ENCODE results near the gene SPNS3.

SPNS3 gene

GRCh38 chr17:4490109-4490591, 56.4 kb downstream of the SPNS3 start:
- no peak for DNase-seq (ENCODE audit: low read depth)

DNA sequence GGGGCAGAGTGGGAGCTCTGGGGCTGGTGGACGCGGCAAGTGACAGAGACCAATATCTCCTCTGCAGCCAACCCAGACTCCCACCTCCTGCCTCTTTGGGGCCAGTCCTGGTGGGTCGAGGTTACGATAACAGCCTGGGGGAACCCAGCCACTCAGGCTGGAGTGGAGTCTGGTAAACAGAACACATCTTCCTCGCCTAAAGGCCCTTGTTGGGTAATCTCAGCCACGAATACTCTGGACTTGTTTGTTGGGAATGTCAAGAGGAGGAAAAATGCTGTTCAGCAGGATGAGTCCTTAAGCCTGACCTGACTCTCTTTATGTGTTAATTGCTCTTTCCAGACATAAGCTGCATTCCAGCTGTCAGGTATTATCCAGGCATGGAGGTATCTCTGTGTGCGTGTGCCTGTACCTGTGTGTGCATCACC, 56.9 kb downstream of the SPNS3 start:
- no peak for DNase-seq (ENCODE audit: low read depth)

GRCh38 chr17:4492721-4493561, 59.2 kb downstream of the SPNS3 start:
- DNase-seq (ENCODE audit: low read depth) = peak; percentile 10

DNA sequence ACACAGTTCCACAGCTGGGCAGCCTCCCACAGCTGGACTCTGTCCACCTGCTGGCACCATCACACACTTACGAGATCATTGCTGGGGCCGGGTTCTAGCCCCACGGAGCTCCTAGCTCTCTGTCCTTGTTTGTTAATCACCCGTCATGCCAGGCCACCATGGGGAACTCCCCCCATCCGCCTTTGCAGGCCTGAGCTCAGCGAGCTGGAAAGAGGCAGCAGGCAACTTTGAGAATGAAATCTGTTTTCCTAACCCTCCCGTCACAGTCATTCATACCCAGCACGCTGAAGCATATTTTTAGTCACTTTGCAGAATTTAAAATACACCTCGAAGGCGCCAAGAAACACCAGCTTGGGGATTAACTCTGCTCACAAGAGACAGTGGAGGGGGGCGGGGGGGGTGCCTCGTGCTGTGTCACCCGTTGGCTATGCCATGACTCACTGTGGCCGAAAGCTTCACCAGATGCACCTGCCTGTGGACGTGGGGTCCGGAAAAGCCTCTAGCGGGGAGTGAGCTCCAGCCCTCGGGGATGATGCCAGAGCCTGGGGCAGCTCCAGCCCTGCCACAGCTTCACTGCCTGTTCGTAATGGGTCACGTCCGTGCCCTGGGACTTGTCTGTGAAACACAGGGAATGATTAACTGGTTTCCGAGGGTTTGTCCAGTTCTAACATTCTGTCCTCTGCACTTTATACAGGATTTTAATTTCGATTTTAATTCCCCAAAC, 63.5 kb downstream of the SPNS3 start:
- peak; percentile 12 for DNase-seq (ENCODE audit: low read depth)

GRCh38 chr17:4498461-4499397, 65.0 kb downstream of the SPNS3 start, which contains the start of gene SPNS2:
SPNS2 (plus strand) TSS chr17:4498881; CDS start chr17:4499048, 167 bp downstream.
- DNase-seq (ENCODE audit: low read depth) = peak; percentile 55

DNA sequence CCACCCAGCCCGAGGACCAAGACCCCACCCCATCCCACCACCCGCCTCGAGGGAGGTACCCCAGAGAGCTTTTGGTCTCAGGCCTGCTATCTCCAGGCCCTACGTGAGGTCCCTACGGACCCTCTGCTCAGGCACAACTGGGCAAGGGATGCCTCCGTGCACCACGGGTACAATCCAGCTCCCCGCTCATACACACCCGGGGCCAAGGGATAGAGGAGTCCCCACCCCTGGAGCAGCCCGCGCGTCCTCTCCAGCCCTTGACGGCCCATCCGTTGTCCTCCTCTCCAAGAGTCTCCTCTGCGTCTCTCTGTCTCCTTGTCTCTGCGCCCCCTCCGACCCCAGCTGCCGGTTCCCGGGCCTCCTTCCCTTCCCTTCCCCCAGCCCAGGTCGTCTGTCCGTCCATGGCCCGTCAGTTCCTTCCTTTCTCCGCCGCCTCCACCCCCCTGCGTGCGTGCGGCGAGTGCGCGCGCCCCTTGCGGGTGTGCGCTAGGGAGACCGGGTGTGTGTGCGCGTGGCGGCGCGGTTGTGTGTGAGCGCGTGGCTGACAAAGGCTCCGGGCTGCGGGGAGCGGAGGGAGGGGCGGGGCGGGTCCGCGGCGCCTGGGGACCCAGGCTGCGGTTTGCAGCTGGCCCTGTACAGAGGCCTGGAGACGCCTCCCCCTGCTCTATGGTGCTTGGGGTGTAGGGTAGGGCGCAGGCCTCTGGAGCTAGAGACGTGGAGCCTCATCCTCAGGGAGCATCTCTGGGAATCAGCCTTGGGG, 65.9 kb downstream of the SPNS3 start:
- peak; percentile 12 for DNase-seq (ENCODE audit: low read depth)

GRCh38 chr17:4500191-4500571, 66.4 kb downstream of the SPNS3 start:
- DNase-seq (ENCODE audit: low read depth) = no peak

GRCh38 chr17:4501295-4501949, 67.7 kb downstream of the SPNS3 start:
- no peak for DNase-seq (ENCODE audit: low read depth)

- no peak for DNase-seq (ENCODE audit: low read depth)
Observed at GRCh38 chr17:4502466-4503154, 68.9 kb downstream of the SPNS3 start.

DNA sequence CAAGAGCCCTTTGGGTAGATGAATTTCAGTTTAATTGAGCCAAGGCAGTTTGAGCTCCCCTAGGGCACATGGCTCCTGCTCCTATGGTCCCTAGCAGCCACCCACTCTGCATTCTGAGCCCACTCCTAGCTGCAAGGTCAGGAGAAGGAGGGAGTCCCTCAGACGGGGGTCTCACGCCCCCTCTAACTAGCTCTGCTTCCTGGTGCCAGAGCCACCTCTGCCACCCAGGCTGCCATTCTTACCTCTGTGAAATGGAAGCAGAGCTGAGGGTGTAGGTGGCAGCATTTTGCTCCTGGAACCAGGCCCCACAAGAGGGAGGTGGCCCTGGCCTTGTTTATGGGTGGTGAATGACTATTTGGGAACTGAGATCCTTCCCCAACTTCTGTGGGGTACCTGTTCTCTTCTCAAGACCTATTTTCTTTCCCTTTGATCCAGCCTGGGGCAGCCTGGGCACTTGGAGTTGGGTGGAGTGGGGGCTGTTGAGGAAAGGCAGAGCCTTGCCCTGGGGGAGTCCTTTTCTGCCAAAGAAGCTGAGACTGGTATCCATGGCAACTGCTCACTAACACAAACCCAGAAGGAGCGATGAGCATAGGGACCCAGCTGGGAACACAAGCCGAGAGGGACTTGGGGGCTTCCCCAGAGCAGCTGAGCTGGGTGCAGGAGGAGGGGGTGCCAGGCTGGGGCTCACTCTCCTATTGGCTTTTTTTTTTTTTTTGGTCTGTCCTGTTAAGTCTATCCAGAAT, 69.7 kb downstream of the SPNS3 start:
- DNase-seq (ENCODE audit: low read depth) = no peak

DNA sequence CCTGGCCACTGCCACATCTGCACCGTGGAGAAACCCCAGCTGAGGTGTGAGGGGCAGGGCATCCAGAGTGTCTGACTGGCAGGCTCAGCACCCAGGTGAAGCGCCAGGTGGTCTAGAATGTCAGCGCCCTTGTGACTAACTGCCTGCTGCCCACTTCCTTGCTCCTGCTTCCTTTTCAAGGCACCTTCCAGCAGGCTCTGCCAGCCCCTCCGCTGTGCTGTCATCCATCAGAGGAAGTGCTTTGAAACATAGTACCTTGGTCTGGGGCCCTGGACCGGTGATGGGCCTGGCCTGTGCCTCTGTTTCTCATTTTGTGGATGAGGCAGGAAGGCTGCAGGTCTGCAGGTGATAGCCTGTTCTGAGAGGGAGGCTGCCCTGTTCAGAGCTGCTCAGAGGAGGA, 70.4 kb downstream of the SPNS3 start:
- DNase-seq (ENCODE audit: low read depth) = no peak

GRCh38 chr17:4505187-4505586, 71.4 kb downstream of the SPNS3 start:
- no peak for DNase-seq (ENCODE audit: low read depth)

- no peak for DNase-seq (ENCODE audit: low read depth)
Observed at GRCh38 chr17:4506175-4506813, 72.6 kb downstream of the SPNS3 start.

DNA sequence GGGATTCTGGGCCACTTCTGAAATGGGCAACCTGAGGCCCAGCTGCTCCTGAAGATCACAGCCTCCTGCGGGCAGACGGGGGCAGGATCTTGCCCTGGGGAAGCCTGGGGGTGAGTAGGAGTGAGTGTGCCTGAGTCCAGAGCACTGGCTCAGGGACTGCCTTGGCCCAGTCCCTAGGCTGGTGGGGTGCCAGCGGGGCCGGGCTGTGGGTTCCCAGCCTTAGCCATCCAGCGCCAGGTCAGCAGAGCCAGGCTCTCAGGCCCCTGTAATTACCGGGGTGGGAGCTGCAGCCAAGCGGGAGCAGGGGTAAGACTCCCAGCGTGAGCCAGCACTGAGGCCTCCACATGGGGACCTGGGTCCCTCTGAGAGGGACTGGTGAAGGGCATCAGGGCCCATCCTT, 73.2 kb downstream of the SPNS3 start:
- DNase-seq (ENCODE audit: low read depth) = no peak

GRCh38 chr17:4507361-4508111, 73.8 kb downstream of the SPNS3 start:
- no peak for DNase-seq (ENCODE audit: low read depth)

- no peak for DNase-seq (ENCODE audit: low read depth)
Observed at GRCh38 chr17:4508207-4508606, 74.5 kb downstream of the SPNS3 start.

- DNase-seq (ENCODE audit: low read depth) = no peak
Observed at GRCh38 chr17:4509401-4509800, 75.7 kb downstream of the SPNS3 start.

Measured in iris pigment epithelial cell (primary cell).